SK-N-SH (cell line): ENCODE measurements around the gene KCNQ4. TPM values are rescaled to one million over a fixed set of nuclear protein-coding genes. Genes with fewer than 3 reads are reported as not detected.

Experiments used
- CTCF ChIA-PET: fragments of 300-600, 350-600 bp; formaldehyde crosslinking; extraction: SDS; loops from one replicate; lab custom pipeline; 2021; lab: Yijun Ruan, JAX
- POLR2A ChIA-PET: fragments of 350-600 bp; sonication (Branson Sonifier 250); formaldehyde crosslinking; extraction: SDS; loops from one replicate; lab custom pipeline; 2020; ENCODE audit warnings: antibody characterized with exemption, inconsistent platforms; lab: Yijun Ruan, JAX
- DNase-seq: peaks from one replicate; pipeline ENCODE4 v3.0.0; 2012
- H2AFZ ChIP-seq: fragments of 200-600 bp; sonication (generic); 2 replicates; pipeline ENCODE4 v1.8.1; 2016; ENCODE audit warnings: antibody characterized with exemption, mild to moderate bottlenecking, low read depth
- H3F3A ChIP-seq: fragments of 200-600 bp; sonication (generic); replicated peaks from 2 replicates; pipeline ENCODE3; 2016; ENCODE audit warnings: antibody characterized with exemption, mild to moderate bottlenecking; ENCODE audit not compliant: insufficient read depth
- H3K27ac ChIP-seq, 2 experiments: fragments of 200-500 bp in 1 of 2; fragments of 200-600 bp in 1 of 2; sonication (Bioruptor generic) in 1 of 2; sonication (generic), shearing (Covaris generic) in 1 of 2; 2 replicates each; pipeline versions ENCODE4 v1.5.1 to v1.6.1; 2014 to 2016; ENCODE audit warnings: low read depth in 2 of 2, inconsistent platforms in 1 of 2, low read length in 1 of 2, mild to moderate bottlenecking in 1 of 2, mixed read lengths in 1 of 2
- H3K27me3 ChIP-seq: fragments of 200-600 bp; sonication (generic), shearing (Covaris generic); 2 replicates; pipeline ENCODE4 v1.6.1; 2016; ENCODE audit warnings: mixed run types; ENCODE audit not compliant: insufficient read depth
- H3K36me3 ChIP-seq, 2 experiments: fragments of 200-500 bp in 1 of 2; fragments of 200-600 bp in 1 of 2; sonication (Bioruptor generic) in 1 of 2; sonication (generic) in 1 of 2; replicated peaks in 1 of 2; 2 replicates each; pipeline versions ENCODE3 to v1.5.1; 2014 to 2016; ENCODE audit warnings: low read length in 1 of 2, mild to moderate bottlenecking in 1 of 2; ENCODE audit not compliant: insufficient read depth in 2 of 2, control insufficient read depth in 1 of 2
- H3K4me1 ChIP-seq, 2 experiments: fragments of 200-500 bp in 1 of 2; fragments of 200-600 bp in 1 of 2; sonication (Bioruptor generic) in 1 of 2; sonication (generic), shearing (Covaris generic) in 1 of 2; 2 replicates each; pipeline versions ENCODE4 v1.5.1 to v1.6.1; 2014 to 2016; ENCODE audit warnings: low read depth in 1 of 2, low read length in 1 of 2, mixed run types in 1 of 2; ENCODE audit not compliant: insufficient read depth in 2 of 2, control insufficient read depth in 1 of 2
- H3K4me2 ChIP-seq: fragments of 200-600 bp; sonication (generic), shearing (Covaris generic); 2 replicates; pipeline ENCODE4 v1.6.1; 2017; ENCODE audit warnings: mixed run types
- H3K4me3 ChIP-seq, 2 experiments: fragments of 200-500 bp in 1 of 2; fragments of 200-600 bp in 1 of 2; sonication (Bioruptor generic) in 1 of 2; sonication (generic), shearing (Covaris generic) in 1 of 2; 2 replicates each; pipeline versions ENCODE4 v1.5.1 to v1.8.1; 2014 to 2016; ENCODE audit warnings: low read depth in 2 of 2, inconsistent platforms in 1 of 2, low read length in 1 of 2, mild to moderate bottlenecking in 1 of 2, mixed read lengths in 1 of 2, moderate library complexity in 1 of 2
- H3K79me2 ChIP-seq: fragments of 200-600 bp; sonication (generic); 2 replicates; pipeline ENCODE4 v1.8.1; 2017; ENCODE audit warnings: mild to moderate bottlenecking; ENCODE audit not compliant: insufficient read depth
- H3K9ac ChIP-seq: fragments of 200-600 bp; sonication (generic); 2 replicates; pipeline ENCODE4 v1.6.1; 2017; ENCODE audit warnings: mixed run types
- H3K9me2 ChIP-seq: fragments of 200-600 bp; sonication (generic); 2 replicates; pipeline ENCODE4 v1.6.1; 2017; ENCODE audit warnings: mixed run types
- H3K9me3 ChIP-seq: fragments of 200-600 bp; sonication (generic); 2 replicates; pipeline ENCODE4 v1.6.1; 2017; ENCODE audit warnings: mixed run types, mild to moderate bottlenecking, moderate library complexity
- H4K20me1 ChIP-seq: fragments of 200-600 bp; sonication (generic); 2 replicates; pipeline ENCODE4 v1.6.1; 2017; ENCODE audit warnings: mild to moderate bottlenecking, mixed run types; ENCODE audit not compliant: insufficient read depth
- ELF1 ChIP-seq: IDR thresholded peaks from 2 replicates; pipeline ENCODE4 v1.4.0; 2012
- MXI1 ChIP-seq: IDR thresholded peaks from 2 replicates; pipeline ENCODE4 v1.6.1; 2012; ENCODE audit warnings: mild to moderate bottlenecking, low read depth, low read length, improper control_type of control experiment
- NFIC ChIP-seq: IDR thresholded peaks from 2 replicates; pipeline ENCODE4 v1.4.0; 2012; ENCODE audit warnings: borderline replicate concordance
- NRF1 ChIP-seq: IDR thresholded peaks from 2 replicates; pipeline ENCODE4 v1.6.1; 2012; ENCODE audit warnings: low read depth, mild to moderate bottlenecking, low read length
- RAD21 ChIP-seq: IDR thresholded peaks from 2 replicates; pipeline ENCODE4 v1.6.1; 2012; ENCODE audit warnings: mild to moderate bottlenecking, low read length
- RCOR1 ChIP-seq: fragments of 150-350 bp; IDR thresholded peaks from 2 replicates; pipeline ENCODE4 v1.6.1; 2017; ENCODE audit warnings: antibody characterized with exemption, low read length
- RFX5 ChIP-seq: IDR thresholded peaks from 2 replicates; pipeline ENCODE4 v1.6.1; 2012; ENCODE audit warnings: mild to moderate bottlenecking, improper control_type of control experiment, low read length
- SIN3A ChIP-seq: IDR thresholded peaks from 2 replicates; pipeline ENCODE4 v1.6.1; 2012; ENCODE audit warnings: low read depth, mild to moderate bottlenecking, low read length, moderate library complexity, borderline replicate concordance
- TAF1 ChIP-seq: IDR thresholded peaks from 2 replicates; pipeline ENCODE4 v1.6.1; 2012; ENCODE audit warnings: low read depth, mild to moderate bottlenecking, low read length, moderate library complexity, borderline replicate concordance
- TEAD4 ChIP-seq: IDR thresholded peaks from 2 replicates; pipeline ENCODE4 v1.4.0; 2012; ENCODE audit warnings: mild to moderate bottlenecking, borderline replicate concordance; ENCODE audit not compliant: insufficient read depth
- WGBS: methylation state at CpG from one replicate; pipeline ENCODE4 v1.1.6; 2017; ENCODE audit warnings: low lambda C conversion rate; 5-methylcytosine and 5-hydroxymethylcytosine counted together
- polyA plus RNA-seq, 3 experiments: library from polyadenylated mRNA; depleted of rRNA; stranded (reverse); fragments of >200 nt; gene quantifications; 2 replicates each; pipeline ENCODE4 v1.2.3, GENCODE V29; 2012
- TF ChIP-seq, protein P1 (sequence below): IDR thresholded peaks from 2 replicates; pipeline ENCODE4 v1.4.0; 2012; ENCODE audit warnings: low read depth, borderline replicate concordance
- TF ChIP-seq, protein P2 (sequence below): IDR thresholded peaks from 2 replicates; pipeline ENCODE4 v1.4.0; 2012; ENCODE audit warnings: low read depth
- TF ChIP-seq, protein P3 (sequence below): IDR thresholded peaks from 2 replicates; pipeline ENCODE4 v1.4.0; 2012; ENCODE audit warnings: low read depth, borderline replicate concordance

The KCNQ4 gene
- polyA plus RNA-seq, 1 of the 3 experiments (the other 2 are of a cell fraction): 0.15 TPM

DNA sequence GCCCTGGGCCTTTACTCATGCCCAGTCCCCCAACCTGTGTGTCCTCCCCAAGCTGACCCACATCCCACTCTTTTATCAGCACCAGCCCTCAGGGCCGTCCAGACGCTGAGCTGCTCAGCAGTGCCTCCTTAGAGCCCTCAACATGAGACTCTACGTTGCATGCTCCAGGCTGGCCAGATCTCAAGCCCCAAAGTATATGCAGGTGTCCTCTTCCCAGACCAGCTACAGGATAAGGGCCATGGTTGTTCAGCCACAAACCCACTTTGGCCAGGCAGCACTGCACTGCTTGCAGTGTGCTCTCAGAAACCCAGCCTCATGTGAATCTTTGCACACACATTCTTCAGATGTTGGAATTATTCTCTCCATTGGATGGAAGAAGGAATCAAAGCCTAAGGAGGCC is 72.5 kb downstream of the KCNQ4 start:
- no peak overlapping the region for H3K4me3 ChIP-seq
- H2AFZ ChIP-seq: no peak overlapping the region
- WGBS: 97% methylated on average over 3 of the region's 3 CpGs
- ChIA-PET CTCF (interaction anchor here (1.0 to 17.4 kb wide), 5 partner anchors 26 to 178 kb away, joined by 3 to 339 read pairs (median 4); no protein-coding TSS in a partner anchor), POLR2A (no interaction called here)
- no peak overlapping the region for H3K4me2 ChIP-seq
- H3F3A ChIP-seq: peaks cover 3% of the 10 kb centered on the region
- H3K9me3 ChIP-seq: no peaks in the 10 kb centered on the region
- no peaks in the 10 kb centered on the region for H3K9me2 ChIP-seq
- H3K27ac ChIP-seq: no peak overlapping the region
- H3K4me1 ChIP-seq: peaks cover 0 to 3% of the 10 kb centered on the region in 2 experiments; a peak in 1 of 4 replicates
- H3K36me3 ChIP-seq: no peaks in the 10 kb centered on the region
- DNase-seq: no peak
- no peaks in the 10 kb centered on the region for H4K20me1 ChIP-seq
- H3K9ac ChIP-seq: no peak overlapping the region
- no peak for TF ChIP-seq MXI1
- TF ChIP-seq NRF1: no peak
- TF ChIP-seq RAD21: no peak
- TF ChIP-seq, protein P1, sequence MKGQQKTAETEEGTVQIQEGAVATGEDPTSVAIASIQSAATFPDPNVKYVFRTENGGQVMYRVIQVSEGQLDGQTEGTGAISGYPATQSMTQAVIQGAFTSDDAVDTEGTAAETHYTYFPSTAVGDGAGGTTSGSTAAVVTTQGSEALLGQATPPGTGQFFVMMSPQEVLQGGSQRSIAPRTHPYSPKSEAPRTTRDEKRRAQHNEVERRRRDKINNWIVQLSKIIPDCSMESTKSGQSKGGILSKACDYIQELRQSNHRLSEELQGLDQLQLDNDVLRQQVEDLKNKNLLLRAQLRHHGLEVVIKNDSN: no peak
- TF ChIP-seq RFX5: no peak
- TF ChIP-seq NFIC: no peak
- TF ChIP-seq SIN3A: no peak
- no peak for TF ChIP-seq ELF1
- TF ChIP-seq TAF1: no peak
- TF ChIP-seq, protein P2, sequence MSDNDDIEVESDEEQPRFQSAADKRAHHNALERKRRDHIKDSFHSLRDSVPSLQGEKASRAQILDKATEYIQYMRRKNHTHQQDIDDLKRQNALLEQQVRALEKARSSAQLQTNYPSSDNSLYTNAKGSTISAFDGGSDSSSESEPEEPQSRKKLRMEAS: no peak
- TF ChIP-seq, protein P3, sequence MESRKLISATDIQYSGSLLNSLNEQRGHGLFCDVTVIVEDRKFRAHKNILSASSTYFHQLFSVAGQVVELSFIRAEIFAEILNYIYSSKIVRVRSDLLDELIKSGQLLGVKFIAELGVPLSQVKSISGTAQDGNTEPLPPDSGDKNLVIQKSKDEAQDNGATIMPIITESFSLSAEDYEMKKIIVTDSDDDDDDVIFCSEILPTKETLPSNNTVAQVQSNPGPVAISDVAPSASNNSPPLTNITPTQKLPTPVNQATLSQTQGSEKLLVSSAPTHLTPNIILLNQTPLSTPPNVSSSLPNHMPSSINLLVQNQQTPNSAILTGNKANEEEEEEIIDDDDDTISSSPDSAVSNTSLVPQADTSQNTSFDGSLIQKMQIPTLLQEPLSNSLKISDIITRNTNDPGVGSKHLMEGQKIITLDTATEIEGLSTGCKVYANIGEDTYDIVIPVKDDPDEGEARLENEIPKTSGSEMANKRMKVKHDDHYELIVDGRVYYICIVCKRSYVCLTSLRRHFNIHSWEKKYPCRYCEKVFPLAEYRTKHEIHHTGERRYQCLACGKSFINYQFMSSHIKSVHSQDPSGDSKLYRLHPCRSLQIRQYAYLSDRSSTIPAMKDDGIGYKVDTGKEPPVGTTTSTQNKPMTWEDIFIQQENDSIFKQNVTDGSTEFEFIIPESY: no peak
- no peak for TF ChIP-seq TEAD4
- no peaks in the 10 kb centered on the region for H3K27me3 ChIP-seq
- no peaks in the 10 kb centered on the region for H3K79me2 ChIP-seq

DNA sequence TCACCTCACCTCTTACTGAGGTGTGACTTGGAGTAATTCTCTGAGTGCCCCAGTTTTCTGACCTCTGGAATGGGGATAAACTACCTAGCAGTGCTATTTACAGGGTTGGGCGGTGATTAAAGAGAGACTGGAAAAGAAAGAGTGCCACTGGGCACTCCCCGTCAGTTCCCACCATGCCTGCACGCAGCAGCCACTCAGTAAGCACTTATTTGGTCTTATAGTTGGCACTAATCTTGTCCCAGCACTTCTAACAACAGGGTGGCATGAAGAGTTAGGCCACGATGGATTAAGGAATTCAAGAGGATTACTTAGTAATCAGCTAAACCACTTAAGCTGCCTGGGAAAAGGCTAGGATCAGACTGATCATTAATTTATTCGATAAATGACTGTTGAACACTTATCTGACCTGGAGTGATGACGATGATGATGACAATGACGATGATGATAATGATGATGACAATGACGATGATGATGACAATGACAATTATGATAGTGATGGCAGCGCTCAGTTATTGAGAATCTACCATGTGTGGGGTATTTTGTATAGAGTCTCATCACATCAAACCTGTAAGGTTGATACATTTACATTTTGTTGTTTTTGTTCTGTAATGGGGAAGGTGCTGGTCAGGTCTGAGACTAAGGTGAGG is 73.2 kb downstream of the KCNQ4 start:
- Histone ChIP-seq H3K4me1 (peaks cover 0 to 5% of the 10 kb centered on the region in 2 experiments; a peak in 1 of 4 replicates), H3K27me3 (no peaks in the 10 kb centered on the region), H4K20me1 (no peaks in the 10 kb centered on the region), H3K9ac (no peak overlapping the region), H3K4me2 (no peak overlapping the region), H3K9me3 (no peaks in the 10 kb centered on the region), H3K27ac (no peak overlapping the region), H3K4me3 (no peak overlapping the region), H3K36me3 (no peaks in the 10 kb centered on the region), H2AFZ (no peak overlapping the region), H3K9me2 (no peaks in the 10 kb centered on the region), H3K79me2 (no peaks in the 10 kb centered on the region), H3F3A (peaks cover 3% of the 10 kb centered on the region)
- POLR2A ChIA-PET: no interaction called here
- no peak for TF ChIP-seq RCOR1
- no peak for TF ChIP-seq TEAD4
- TF ChIP-seq MXI1: no peak
- CTCF ChIA-PET: interaction anchor here (1.6 to 17.4 kb wide), 3 partner anchors 75 to 95 kb away, joined by 4 to 339 read pairs (median 6); no protein-coding TSS in a partner anchor
- WGBS: 92% methylated on average over 9 of the region's 9 CpGs
- DNase-seq: no peak
